GM15510 (cell line): Measurements from ENCODE around the gene ERF.

Source experiments
- POLR2A ChIP-seq: IDR thresholded peaks from 3 replicates; pipeline ENCODE4 v1.6.1; 2011; ENCODE audit warnings: borderline replicate concordance; ENCODE audit not compliant: insufficient read length; ENCODE audit errors: extremely low read depth

Gene ERF

GRCh38 chr19:42204664-42205063 lies 50.3 kb downstream of the ERF start:
- TF ChIP-seq POLR2A: no peak

GRCh38 chr19:42203700-42204099 lies 51.2 kb downstream of the ERF start:
- no peak for TF ChIP-seq POLR2A

- TF ChIP-seq POLR2A: no peak
These were observed 52.5 kb downstream of the ERF start for GRCh38 chr19:42202290-42202880.

- TF ChIP-seq POLR2A: peak; percentile 33
These were observed 53.2 kb downstream of the ERF start for GRCh38 chr19:42201489-42202289.

GRCh38 chr19:42200116-42200715 lies 54.7 kb downstream of the ERF start:
- TF ChIP-seq POLR2A: no peak

GRCh38 chr19:42199440-42200115 lies 55.4 kb downstream of the ERF start:
- TF ChIP-seq POLR2A: peak; percentile 22

- TF ChIP-seq POLR2A: peak; percentile 49
These were observed 56.1 kb downstream of the ERF start for GRCh38 chr19:42198676-42199439.
